Neuronal stem cell (in vitro differentiated cells): ENCODE data around the gene RUNX1.

ENCODE experiments used
- DNase-seq: peaks from one replicate; pipeline ENCODE4 v3.0.0-alpha.2; 2013; ENCODE audit warnings: low spot score
- H2AFZ ChIP-seq: one replicate; pipeline ENCODE4 v1.6.1; 2013; ENCODE audit warnings: mild to moderate bottlenecking, low read length, inconsistent platforms
- H2AK5ac ChIP-seq: 2 replicates; pipeline ENCODE4 v1.6.1; 2013; ENCODE audit warnings: low read depth, mild to moderate bottlenecking, inconsistent platforms, low read length, moderate library complexity, mixed read lengths
- H2BK120ac ChIP-seq: 2 replicates; pipeline ENCODE4 v1.6.1; 2013; ENCODE audit warnings: low read depth, mild to moderate bottlenecking, inconsistent platforms, low read length, moderate library complexity, mixed read lengths
- H2BK12ac ChIP-seq: one replicate; pipeline ENCODE4 v1.6.1; 2013; ENCODE audit warnings: low read length, inconsistent platforms
- H2BK15ac ChIP-seq: 2 replicates; pipeline ENCODE4 v1.6.1; 2013; ENCODE audit warnings: mild to moderate bottlenecking, low read length, inconsistent platforms, mixed read lengths
- H2BK5ac ChIP-seq: one replicate; pipeline ENCODE4 v1.6.1; 2013; ENCODE audit warnings: inconsistent platforms, mild to moderate bottlenecking, low read length, moderate library complexity
- H3K14ac ChIP-seq: one replicate; pipeline ENCODE4 v1.6.1; 2013; ENCODE audit warnings: low read length, inconsistent platforms
- H3K18ac ChIP-seq: 2 replicates; pipeline ENCODE4 v1.6.1; 2013; ENCODE audit warnings: low read length, inconsistent platforms
- H3K23ac ChIP-seq: 2 replicates; pipeline ENCODE4 v1.6.1; 2013; ENCODE audit warnings: low read depth, mild to moderate bottlenecking, mixed read lengths, low read length, inconsistent platforms; ENCODE audit not compliant: poor library complexity
- H3K27ac ChIP-seq: replicated peaks from 3 replicates; pipeline ENCODE4 v1.5.1; 2013; ENCODE audit warnings: low read length, inconsistent platforms
- H3K27me3 ChIP-seq, 3 experiments: 2 replicates each; pipeline ENCODE4 v1.6.1; 2013; ENCODE audit warnings: low read length in 3 of 3, mild to moderate bottlenecking in 2 of 3, inconsistent platforms in 1 of 3, low read depth in 1 of 3, mixed read lengths in 1 of 3, moderate library complexity in 1 of 3; ENCODE audit not compliant: control insufficient read depth in 3 of 3, insufficient read depth in 3 of 3
- H3K36me3 ChIP-seq, 2 donors: replicated peaks in 1 of 2; 2 replicates each; pipeline ENCODE4 v1.6.1; 2013; ENCODE audit warnings: low read length in 2 of 2; ENCODE audit not compliant: control insufficient read depth in 2 of 2, insufficient read depth in 2 of 2
- H3K4ac ChIP-seq: 2 replicates; pipeline ENCODE4 v1.6.1; 2013; ENCODE audit warnings: inconsistent platforms, mild to moderate bottlenecking, low read length, moderate library complexity
- H3K4me1 ChIP-seq, 2 donors: 1 replicate in 1 of 2; 2 replicates in 1 of 2; pipeline ENCODE4 v1.6.1; 2013; ENCODE audit warnings: low read length in 2 of 2, low read depth in 1 of 2; ENCODE audit not compliant: control insufficient read depth in 2 of 2, insufficient read depth in 1 of 2
- H3K4me2 ChIP-seq: one replicate; pipeline ENCODE4 v1.6.1; 2013; ENCODE audit warnings: mild to moderate bottlenecking, low read length, inconsistent platforms; ENCODE audit not compliant: insufficient read depth, poor library complexity, severe bottlenecking
- H3K4me3 ChIP-seq, 2 donors: 2 replicates each; pipeline ENCODE4 v1.5.1; 2013; ENCODE audit warnings: low read length in 2 of 2, mild to moderate bottlenecking in 2 of 2, inconsistent platforms in 1 of 2, moderate library complexity in 1 of 2
- H3K79me1 ChIP-seq: one replicate; pipeline ENCODE4 v1.6.1; 2013; ENCODE audit warnings: low read depth, mild to moderate bottlenecking, inconsistent platforms, low read length, moderate library complexity
- H3K9ac ChIP-seq: one replicate; pipeline ENCODE4 v1.6.1; 2013; ENCODE audit warnings: mild to moderate bottlenecking, low read depth, low read length, inconsistent platforms; ENCODE audit not compliant: poor library complexity
- H3K9me3 ChIP-seq, 2 donors: replicated peaks in 1 of 2; 2 replicates each; pipeline versions ENCODE3 to v1.6.1; 2013; ENCODE audit warnings: low read length in 2 of 2, mild to moderate bottlenecking in 2 of 2, inconsistent platforms in 1 of 2, low read depth in 1 of 2, mixed read lengths in 1 of 2, moderate library complexity in 1 of 2; ENCODE audit not compliant: control insufficient read depth in 2 of 2, insufficient read depth in 1 of 2
- H4K8ac ChIP-seq: one replicate; pipeline ENCODE4 v1.6.1; 2013; ENCODE audit warnings: low read depth, mild to moderate bottlenecking, inconsistent platforms, low read length, moderate library complexity
- H4K91ac ChIP-seq: one replicate; pipeline ENCODE4 v1.6.1; 2013; ENCODE audit warnings: low read length, low read depth, mild to moderate bottlenecking, inconsistent platforms; ENCODE audit not compliant: poor library complexity
- WGBS, 2 donors: extraction: QIAGEN DNeasy Blood & Tissue Kit; methylation state at CpG; one replicate each; pipeline ENCODE4 v1.1.7; 2013; ENCODE audit warnings: missing lambda C conversion rate in 2 of 2, mixed read lengths in 1 of 2; ENCODE audit not compliant: insufficient read length in 2 of 2, insufficient replicate concordance in 1 of 2; ENCODE audit errors: extremely low coverage in 2 of 2; 5-methylcytosine and 5-hydroxymethylcytosine counted together

RUNX1 gene

DNA sequence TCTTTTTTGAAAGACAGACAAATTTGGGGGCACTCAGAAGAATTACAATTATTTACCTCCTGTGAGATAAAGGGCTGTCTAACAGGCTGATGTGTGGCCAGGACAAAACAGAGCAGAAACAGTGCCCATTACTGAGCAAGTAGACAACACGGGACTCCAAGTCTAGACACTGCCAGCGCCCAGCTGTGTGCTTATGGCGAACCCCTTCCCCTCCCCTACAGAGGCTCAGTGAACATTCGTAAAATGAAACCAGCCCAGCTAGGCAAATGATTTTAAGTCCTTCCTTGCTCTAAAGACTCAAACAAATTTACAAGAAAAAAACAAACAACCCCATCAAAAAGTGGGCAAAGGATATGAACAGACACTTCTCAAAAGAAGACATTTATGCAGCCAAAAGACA lies 91.1 kb downstream of the RUNX1 start:
- Histone ChIP-seq H2BK5ac (no peak overlapping the region), H3K4me1 (peaks cover 0 to 3% of the 10 kb centered on the region in 2 donors), H2BK12ac (no peak overlapping the region), H3K14ac (no peak overlapping the region), H2AFZ (no peak overlapping the region), H2AK5ac (no peak overlapping the region), H4K91ac (no peak overlapping the region), H3K18ac (no peak overlapping the region), H3K27me3 (no peaks in the 10 kb centered on the region), H3K27ac (no peak overlapping the region), H3K4ac (no peak overlapping the region), H4K8ac (no peak overlapping the region), H2BK120ac (no peak overlapping the region), H3K9me3 (no peaks in the 10 kb centered on the region), H2BK15ac (no peak overlapping the region), H3K79me1 (no peaks in the 10 kb centered on the region), H3K9ac (no peak overlapping the region), H3K4me3 (no peak overlapping the region), H3K23ac (no peak overlapping the region), H3K36me3 (no peaks in the 10 kb centered on the region), H3K4me2 (no peak overlapping the region)
- no CpG with 5 or more reads among the region's 4 CpGs for WGBS, 2 donors
- no peak for DNase-seq

DNA sequence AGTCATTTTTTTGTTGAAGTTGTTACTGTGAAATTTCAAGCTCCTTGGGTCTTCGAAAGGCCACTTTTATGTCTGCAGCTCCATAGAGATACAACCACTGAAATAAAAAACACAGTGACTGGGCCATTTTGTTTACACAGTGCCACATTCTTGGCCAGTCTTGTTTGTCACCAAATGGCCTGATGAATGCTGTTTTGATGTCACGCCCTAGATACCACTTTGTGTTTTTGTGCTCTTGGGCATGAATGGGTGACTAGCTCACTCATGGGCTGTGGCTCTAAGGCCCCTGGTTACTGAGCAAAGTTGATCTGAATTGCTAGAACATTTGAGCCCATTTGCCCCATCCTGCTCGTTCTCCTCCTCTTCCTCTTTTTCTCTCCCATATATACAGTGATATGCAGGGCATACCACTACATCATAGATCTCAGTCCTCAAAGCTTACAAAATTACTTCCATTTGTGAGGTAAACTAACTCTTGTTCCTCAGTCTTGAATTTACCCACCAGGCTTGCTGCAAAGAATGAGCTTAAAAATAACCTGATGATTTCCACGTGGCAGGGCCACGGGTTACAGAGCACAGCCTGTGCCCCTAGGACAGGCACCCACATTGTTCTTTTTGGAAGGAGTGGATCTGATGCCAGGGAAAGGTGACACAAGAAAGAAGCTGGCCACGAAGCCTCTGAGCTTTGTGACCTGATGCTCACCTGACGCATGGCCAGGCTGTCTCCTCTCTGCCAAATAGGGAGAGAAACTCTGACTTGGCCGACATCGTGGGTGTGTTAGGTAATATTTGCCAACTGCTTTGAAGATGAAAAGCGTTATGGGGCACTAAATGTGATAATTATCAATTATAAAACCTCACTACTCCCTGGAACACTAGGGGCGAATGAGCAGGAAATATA lies 92.4 kb downstream of the RUNX1 start:
- Histone ChIP-seq H4K8ac (no peak overlapping the region), H3K9ac (no peak overlapping the region), H3K27me3 (no peaks in the 10 kb centered on the region), H2BK120ac (no peak overlapping the region), H2AK5ac (no peak overlapping the region), H4K91ac (no peak overlapping the region), H2AFZ (no peak overlapping the region), H3K79me1 (no peaks in the 10 kb centered on the region), H3K4me2 (no peak overlapping the region), H3K4me3 (no peak overlapping the region), H3K36me3 (no peaks in the 10 kb centered on the region), H2BK5ac (no peak overlapping the region), H2BK12ac (no peak overlapping the region), H3K4me1 (peaks cover 0 to 4% of the 10 kb centered on the region in 2 donors), H3K27ac (no peak overlapping the region), H3K14ac (no peak overlapping the region), H2BK15ac (no peak overlapping the region), H3K23ac (no peak overlapping the region), H3K4ac (no peak overlapping the region), H3K9me3 (no peaks in the 10 kb centered on the region), H3K18ac (no peak overlapping the region)
- DNase-seq, result no peak
- WGBS, 2 donors, result no CpG with 5 or more reads among the region's 11 CpGs

DNA sequence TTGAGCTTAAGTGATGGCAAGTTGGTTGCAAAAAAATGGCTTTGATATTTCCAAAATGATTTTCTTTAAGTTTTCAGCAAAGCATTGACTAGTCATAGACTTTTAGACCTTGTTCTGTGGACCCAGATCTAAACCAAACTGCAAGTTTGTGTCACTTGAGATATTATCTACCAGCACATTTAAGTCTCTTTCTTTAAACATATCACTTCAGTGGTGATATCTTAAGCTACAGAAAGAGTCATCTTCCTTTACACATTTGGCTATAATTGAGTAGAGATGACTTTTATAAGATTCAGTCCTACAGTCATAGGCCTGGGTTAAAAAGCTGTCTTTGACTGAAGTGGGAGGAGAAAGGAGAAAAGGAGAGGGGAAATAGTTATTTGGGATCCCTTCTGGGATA lies 95.2 kb downstream of the RUNX1 start:
- Histone ChIP-seq H3K36me3 (no peaks in the 10 kb centered on the region), H3K79me1 (no peaks in the 10 kb centered on the region), H2BK12ac (no peak overlapping the region), H3K4me2 (no peak overlapping the region), H3K4me1 (peaks cover 0 to 2% of the 10 kb centered on the region in 2 donors), H2BK120ac (no peak overlapping the region), H4K8ac (no peak overlapping the region), H3K4ac (no peak overlapping the region), H3K4me3 (no peak overlapping the region), H3K23ac (no peak overlapping the region), H3K14ac (no peak overlapping the region), H3K18ac (no peak overlapping the region), H3K9ac (no peak overlapping the region), H3K27ac (no peak overlapping the region), H2BK15ac (no peak overlapping the region), H2AK5ac (no peak overlapping the region), H3K9me3 (no peaks in the 10 kb centered on the region), H4K91ac (no peak overlapping the region), H2AFZ (no peak overlapping the region), H2BK5ac (no peak overlapping the region), H3K27me3 (no peaks in the 10 kb centered on the region)
- no peak for DNase-seq

DNA sequence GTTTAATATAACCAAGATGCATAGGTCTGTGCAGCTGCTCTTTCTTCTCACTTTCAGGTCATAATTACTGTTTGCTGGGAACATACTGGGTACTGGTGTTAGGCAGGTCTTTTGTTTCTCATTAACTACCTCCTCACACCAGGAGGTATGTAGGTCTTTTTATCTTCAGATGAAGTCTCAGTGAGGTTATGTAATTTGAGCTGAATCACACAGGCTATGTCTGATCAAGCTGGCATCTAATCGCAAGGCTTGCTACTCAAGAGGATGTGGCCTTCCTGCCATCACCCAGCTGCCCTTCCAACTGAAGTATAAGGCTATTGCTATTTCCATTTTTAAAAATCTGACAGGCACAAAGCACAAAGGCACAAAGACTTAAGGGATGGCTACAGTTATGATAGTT lies 96.4 kb downstream of the RUNX1 start:
- H3K4me3 ChIP-seq, result no peak overlapping the region
- no peak overlapping the region for H4K91ac ChIP-seq
- no peaks in the 10 kb centered on the region for H3K36me3 ChIP-seq
- H2AFZ ChIP-seq, result no peak overlapping the region
- H3K14ac ChIP-seq, result no peak overlapping the region
- H2BK12ac ChIP-seq, result no peak overlapping the region
- H3K23ac ChIP-seq, result no peak overlapping the region
- no peak overlapping the region for H3K4me2 ChIP-seq
- WGBS, 2 donors, result no CpG with 5 or more reads among the region's 1 CpG
- no peak overlapping the region for H2BK15ac ChIP-seq
- H3K4ac ChIP-seq, result no peak overlapping the region
- H3K18ac ChIP-seq, result no peak overlapping the region
- peaks cover 0 to 2% of the 10 kb centered on the region in 2 donors for H3K4me1 ChIP-seq
- H3K27me3 ChIP-seq, result no peaks in the 10 kb centered on the region
- no peak overlapping the region for H4K8ac ChIP-seq
- H3K27ac ChIP-seq, result no peak overlapping the region
- H2BK5ac ChIP-seq, result no peak overlapping the region
- H3K79me1 ChIP-seq, result no peaks in the 10 kb centered on the region
- no peak overlapping the region for H2BK120ac ChIP-seq
- H3K9ac ChIP-seq, result no peak overlapping the region
- H2AK5ac ChIP-seq, result no peak overlapping the region
- no peaks in the 10 kb centered on the region for H3K9me3 ChIP-seq
- DNase-seq, result no peak
